Stomach (tissue), 4 donors: ENCODE results near the gene PRR33.

Experiments
- CTCF ChIP-seq, 7 experiments: fragments of 450-650 bp in 4 of 7; fragments of 200-600 bp in 3 of 7; sonication (generic) in 3 of 7; IDR thresholded peaks; one replicate each; pipeline ENCODE4 v1.5.1; 2016 to 2019; ENCODE audit warnings: antibody characterized with exemption in 7 of 7, control low read depth in 2 of 7, mild to moderate bottlenecking in 1 of 7
- EP300 ChIP-seq: sonication (generic); formaldehyde crosslinking; IDR thresholded peaks from one replicate; pipeline ENCODE4 v1.6.1; 2017; ENCODE audit warnings: antibody characterized with exemption

- TF ChIP-seq CTCF (IDR thresholded peaks at IDR 0.05) (no peak), EP300 (no peak)
Measured at GRCh38 chr11:1936072-1936780, 44.5 kb upstream of the PRR33 start.
